HG02840 (cell line): ENCODE data around the gene EZR.

Source experiments
- ATAC-seq: cut with Tn5 transposase; IDR thresholded peaks from one replicate; pipeline ENCODE4 v1.9.1; 2021; ENCODE audit warnings: mild to moderate bottlenecking, moderate library complexity, moderate number of reproducible peaks; ENCODE audit not compliant: unreplicated experiment, low FRiP score

EZR gene

DNA sequence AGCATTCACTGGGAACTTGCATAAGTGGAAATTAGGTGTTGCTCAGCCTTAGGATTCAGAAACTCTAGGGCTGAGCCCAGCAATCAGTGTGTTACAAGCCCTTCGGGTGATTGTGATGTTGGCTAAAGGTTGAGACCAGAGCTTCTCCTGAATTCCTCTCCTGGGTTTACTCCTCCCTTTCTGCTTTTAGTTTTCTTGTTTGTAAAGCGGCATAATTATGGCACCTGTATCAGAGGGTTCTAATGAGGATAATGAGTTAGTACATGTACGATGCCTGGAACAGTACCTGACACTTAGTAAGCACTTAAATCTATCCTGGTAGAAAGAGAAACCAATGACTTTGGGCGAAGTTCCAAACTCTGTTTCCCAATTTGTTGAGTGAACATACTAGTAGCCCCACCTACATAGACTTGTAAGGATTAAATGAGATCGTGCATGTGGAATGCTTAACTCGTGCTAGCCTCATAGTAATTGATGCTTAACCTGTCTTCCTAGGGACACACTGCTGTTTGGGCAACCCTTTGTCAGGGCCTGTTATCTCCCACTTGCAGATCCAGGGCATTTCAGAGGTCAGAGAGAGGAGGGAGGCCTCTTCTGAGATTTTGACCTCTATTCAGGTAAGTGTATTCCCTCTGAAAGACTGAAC lies 932 bp upstream of the EZR start:
- ATAC-seq = no peak

DNA sequence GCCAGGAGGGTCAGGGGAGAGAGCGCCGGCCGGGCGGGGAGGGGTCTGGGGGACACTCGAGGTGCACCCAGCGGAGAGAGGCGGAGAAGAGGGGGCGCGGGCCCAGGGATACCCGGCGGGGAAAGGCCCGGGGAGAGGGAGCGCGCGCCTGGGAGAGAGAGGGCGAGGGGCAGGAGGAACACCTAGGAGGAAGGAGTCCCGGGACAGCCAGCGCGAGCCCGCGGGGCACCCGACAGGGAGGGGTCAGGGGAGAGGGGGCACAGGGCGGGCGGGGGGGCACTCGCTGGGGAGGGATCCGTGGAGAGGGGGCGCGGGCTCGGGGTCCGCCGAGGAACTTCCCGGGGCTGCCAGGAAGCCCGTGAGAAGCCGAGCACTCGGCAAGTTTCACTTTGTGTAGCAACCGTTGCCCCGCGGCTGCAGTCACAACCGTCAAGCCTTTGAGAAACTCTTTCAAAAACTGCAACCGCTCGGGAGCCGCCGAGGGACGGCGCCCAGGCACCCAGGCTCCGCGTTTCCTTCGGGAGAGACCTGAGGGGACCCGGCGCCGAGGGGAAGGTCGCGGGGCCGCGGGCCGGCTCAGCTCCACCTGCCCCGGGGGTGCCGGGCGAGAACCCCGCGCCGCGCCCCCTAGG lies 471 bp downstream of the EZR start:
- ATAC-seq = peak; percentile 28

DNA sequence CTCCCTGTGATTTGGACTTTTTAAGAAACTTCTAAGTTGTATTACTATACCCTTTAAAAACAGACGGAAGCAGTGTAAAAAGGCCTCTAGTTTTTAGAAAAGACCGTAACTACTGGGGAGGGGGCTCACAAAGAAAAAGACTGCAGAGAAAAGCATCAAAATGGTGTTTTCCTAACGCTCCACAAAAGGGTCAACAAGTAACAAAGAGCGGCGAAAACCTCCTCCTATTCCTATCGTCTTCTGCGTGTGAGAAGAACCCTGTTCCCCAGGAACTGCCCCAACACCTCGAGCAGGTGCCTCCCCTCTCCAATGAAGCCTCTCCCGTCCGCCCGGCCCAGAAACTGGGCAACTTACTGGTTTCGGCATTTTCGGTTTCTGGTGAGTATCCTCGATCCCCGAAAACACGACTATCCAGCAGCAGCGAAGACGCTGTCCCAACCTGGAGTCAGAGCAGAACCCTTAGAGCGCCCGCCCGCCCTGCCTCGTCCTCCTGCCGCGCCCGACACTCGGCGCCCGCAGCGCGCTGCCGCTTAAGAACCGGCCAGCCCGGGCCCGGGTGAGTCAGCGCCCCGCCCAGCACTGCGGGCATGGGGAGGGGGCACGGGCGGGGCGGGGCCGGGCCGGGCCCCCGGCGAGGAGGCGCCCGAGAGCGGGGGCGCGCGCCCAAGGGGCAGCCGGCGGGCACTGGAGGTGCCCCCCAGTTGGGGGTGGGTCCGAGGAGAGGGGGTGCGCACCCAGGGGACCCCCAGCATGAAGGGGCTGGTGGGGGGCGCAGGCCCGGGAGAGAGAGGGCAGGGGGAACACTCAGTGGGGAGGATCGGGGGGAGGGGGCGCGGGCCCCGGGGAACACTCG lies 1.2 kb downstream of the EZR start:
- peak; percentile 42 for ATAC-seq

DNA sequence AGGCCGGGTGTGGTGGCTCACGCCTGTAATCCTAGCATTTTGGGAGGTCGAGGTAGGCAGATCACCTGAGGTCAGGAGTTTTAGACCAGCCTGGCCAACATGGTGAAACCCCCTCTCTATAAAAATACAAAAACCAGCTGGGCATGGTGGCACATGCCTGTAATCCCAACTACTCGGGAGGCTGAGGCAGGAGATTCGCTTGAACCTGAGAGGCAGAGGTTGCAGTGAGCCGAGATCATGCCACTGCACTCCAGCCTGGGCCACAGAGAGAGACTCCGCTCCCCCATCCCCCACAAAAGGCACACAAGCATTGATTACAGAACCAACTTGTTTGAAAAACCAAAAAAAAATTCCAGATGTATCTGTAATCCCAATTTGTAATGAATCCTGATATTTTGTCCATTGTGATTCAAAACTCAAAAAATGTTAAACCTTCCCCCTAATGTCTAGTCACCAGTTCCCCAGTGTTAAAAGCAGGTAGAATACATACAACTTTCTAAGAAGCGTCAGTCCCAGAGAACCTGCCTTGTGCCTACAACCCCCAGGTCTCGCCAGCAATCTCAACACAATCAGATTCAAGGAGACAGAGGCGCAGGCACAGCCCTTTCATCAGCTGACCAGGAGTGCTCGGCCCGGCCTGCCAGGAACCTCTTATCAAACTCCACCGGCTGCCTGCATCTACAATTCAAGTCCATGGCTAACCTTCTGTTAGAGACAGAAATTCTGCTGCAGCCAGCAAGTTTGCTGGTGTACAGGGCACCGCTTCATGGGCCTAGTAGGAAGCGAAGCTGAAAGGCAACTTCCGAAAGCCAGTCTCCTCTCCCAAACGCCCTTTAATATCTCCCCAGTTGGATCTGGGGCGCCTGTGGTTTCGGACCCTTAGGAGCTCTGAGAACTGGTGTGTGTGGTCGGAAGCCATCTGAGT lies 2.1 kb downstream of the EZR start:
- ATAC-seq = no peak

DNA sequence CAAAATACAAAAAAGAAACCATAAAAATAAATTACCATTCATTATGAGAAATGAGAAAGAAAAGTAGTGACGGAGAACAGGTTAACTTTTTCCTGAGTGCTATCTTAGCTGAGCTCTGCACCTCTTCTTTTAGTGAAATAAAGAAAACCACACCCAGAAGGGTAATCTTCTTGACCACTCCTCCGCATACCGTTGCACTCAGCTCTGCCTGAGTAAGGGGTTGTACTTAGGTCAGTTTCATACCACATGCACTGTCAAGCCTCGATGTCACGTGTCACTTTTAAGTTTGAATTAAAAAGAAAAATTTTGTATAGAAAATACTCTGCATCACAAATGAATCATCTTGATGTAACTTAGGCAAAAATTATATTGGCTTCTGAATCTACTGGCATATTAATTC lies 2.8 kb downstream of the EZR start:
- ATAC-seq = no peak

DNA sequence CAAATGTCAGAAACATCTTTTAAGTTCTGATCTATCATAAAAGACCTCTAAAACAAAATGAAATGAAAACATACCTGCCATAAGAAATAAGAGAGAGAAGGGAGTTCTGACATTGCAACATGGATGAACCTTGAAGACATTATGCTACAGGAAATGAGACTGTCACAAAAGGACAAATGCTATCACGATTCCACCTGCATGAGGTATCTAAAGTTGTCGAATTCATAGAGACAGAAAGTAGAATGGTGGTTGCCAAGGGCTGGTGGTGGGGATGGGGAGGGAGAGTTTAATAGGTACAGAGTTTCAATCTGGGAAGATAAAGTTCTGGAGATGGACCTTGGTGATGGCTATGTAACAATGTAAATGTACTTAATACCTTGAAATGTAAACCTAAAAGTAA lies 3.3 kb downstream of the EZR start:
- ATAC-seq = no peak

DNA sequence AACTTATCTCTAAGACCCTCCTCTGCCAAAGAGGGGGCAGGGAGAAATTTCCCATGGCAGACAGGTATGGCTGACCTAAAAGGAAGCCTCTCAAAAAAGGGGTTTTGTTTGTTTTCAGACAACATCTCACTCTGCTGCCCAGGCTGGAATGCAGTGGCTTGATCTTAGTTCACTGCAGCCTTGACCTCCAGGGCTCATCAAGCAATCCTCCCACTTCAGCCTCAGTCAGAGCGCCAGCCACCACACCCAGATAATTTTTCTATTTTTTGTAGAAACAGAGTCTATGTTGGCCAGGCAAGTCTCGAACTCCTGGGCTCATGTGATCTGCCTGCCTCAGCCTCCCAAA lies 3.8 kb downstream of the EZR start:
- ATAC-seq = no peak

DNA sequence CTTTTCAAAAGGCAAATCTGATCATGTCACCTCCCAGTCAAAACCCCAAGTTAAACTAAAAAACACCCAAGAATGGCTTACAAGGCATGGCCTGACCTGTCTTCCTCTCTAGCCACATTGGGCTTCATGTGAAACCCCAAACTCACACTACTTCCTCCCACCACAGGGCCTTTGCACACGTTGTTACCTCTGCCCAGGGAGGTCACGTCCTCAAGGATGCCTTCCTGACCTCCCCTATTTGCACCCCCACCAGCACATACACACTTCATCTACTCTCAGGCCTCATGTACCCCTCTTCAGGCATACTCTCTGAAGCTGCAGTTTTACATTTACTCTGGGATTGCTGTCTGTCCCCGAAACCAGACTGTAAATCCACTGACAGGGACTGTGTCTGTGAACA lies 6.1 kb downstream of the EZR start:
- no peak for ATAC-seq

DNA sequence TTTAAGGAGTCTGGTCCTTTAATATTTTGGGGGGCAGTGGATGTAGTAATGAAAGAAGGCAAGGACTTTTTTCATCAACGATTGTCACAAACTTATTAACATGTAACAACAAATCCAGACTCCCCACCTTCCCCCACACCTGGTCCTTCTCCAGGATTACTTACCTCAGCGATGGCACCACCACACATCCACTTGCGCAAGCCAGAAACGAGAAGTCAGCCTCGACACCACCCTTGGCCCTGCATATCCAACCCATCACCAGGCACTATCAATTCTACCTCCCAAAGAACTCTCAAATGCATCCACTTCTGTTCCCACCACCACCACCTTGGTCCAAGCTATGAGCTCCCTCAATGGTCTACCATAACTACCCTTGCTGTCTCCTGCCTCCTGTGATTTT lies 6.6 kb downstream of the EZR start:
- ATAC-seq = no peak

DNA sequence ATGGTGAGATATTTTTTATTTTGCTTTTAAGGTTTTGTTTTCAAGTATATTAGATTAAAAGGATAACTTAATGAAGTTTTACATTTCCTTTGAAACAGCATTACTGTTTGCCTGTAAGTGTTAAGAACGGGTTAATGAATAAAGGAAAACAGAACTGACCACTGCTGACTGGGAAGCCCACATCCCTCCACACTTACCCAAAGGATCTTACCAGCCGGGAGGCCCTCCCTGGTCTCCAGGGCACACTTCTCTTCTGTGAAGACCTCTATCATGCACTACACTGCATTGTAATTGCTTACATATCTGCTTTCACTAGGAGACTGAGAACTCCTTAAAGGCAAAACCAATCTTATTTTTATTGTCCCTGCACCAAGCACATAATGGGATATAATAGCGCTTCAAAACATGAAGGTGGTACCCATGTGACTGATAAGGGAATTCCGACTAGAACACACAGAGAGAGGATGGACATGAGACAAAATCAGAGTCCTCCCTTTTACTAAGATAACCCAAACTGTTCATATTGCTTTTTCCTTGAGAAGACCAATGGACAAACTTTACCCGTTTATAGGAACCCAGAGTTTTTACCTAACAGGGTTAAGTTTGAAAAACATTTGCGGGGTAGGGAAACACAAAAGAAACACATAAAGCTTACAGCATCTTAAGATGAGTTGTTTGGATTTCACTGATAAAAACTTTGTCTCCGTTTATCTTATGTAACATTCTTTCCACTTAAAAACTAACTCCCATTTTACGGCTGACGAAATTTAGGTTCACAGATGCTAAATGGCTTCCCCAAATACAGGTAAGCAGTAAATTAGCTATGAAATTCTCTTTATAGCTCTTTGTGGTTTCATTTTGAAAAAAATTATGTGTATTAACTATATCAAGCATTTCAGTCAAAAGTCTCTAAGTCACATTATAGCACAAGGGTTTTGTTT lies 8.7 kb downstream of the EZR start:
- no peak for ATAC-seq

DNA sequence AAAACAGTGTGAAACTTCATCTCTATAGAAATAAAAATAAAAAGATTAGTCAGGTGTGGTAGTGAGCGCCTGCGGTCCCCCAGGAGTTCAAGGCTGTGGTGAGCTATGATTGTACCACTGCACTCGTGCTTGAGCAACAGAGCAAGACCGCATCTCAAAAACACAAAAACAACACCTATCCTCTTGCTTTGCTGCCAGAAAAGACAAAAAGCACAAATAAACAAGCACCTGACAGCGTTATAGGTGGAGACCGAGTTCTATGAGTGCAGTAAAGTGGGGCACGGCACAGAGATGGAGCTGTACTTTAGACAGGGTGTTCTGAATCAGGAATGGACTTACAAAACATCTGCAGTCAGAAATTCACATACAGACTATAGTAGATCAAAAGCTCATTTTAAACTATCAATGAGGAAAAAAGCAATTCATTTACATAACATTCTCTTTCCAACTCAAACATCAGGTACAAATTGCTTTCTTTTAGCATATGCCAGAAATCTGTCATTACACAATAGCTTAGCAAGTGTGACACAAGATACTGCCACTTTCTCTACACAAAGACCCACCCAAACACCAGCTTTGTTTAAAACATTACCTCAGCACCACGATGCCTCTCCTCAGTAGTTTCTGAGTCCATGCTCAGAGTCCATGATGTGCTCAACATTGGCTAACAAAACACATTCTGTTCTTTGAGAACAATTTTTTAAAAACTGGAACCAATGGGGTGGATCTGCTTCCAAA lies 10.1 kb downstream of the EZR start:
- peak; percentile 72 for ATAC-seq

DNA sequence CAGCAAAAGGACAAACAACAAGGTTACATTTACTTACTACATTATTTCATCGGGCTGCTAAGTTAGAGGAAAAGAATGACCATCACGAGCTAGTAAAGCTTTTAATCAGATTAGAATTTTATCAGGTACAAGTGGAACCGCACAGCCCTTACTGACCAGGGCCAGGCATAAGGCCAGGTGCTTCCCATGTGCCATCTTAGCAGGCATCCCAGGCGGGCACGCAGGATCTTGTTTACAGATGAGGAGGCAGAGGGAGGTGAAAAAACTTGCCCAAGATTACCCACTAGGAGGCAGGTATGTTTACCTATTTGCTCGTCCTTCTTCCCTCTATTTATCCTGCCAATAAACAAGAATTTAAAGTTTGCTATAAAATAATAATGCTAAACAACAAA lies 10.7 kb downstream of the EZR start:
- no peak for ATAC-seq

DNA sequence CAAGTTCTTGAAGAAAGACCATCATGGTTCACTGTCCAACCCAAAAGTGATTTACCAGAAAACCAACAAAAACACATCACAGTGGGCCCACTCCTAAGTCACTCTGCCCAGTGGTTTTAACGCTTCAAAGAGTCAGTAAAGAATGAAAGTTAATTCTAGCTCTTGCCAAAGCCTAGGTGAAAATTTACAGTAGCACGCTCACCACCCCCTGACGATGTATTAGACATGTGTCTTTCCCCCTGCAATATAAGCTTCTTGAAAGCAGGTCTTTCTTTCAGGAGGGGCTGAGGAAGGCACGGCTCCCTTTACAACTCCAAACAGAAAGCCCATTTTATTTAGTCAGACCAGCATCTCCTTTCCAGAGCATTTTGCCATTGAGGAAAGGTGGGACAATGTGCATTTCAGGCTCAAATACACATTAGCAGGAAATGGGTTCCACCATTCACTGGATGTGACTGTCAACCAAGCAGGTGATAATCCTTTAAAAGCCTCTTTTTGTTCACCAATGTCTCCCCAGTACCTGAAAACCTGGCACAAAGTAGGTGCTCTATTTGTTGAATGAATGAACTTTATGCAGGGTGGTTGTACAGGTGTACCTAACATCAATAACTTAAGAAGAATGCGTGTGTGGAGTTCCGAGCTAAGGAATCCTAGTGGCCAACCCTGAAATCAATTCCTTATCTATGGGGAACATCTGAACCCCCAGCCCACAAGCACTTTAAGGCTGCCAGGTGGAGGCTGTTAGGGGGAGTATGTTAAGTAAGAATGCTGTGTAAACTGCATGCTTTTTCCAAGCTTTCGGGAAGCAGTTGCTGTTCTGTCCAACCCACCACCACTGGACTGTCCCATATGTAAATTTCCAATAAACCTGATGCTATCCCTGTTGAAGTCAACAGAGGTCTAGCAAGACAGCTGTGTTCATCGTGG lies 11.4 kb downstream of the EZR start:
- no peak for ATAC-seq

DNA sequence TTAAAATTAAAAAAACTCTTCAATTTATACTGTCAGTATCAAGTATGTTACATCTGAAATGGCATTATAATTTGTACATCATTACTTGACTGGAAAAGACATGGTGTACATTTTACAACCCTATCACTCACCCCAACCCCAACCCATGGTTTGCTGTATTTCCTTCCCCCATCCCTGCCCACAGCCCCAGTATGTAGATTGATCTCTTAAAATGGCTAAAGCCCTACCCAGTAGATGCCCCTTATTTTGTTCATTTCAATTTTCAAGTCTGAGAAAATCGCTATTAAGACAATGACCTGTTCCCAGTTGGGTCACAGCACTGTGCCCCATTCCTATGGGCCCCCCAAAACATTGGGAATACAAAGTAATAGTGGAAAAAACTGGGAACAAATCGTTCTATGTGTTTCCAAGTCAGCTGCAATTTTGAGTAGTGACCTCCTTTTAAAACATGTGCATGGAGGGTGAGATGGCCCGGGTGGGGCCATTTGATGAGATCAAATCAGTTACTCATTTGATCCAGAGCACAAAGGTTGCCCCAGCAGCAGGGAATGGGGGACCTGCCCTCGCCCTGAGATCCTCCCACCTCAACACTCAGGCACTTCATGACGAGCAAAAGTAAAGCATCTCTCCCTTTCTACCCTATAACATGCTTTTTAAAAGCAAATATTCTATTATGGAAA lies 13.3 kb downstream of the EZR start:
- no peak for ATAC-seq

DNA sequence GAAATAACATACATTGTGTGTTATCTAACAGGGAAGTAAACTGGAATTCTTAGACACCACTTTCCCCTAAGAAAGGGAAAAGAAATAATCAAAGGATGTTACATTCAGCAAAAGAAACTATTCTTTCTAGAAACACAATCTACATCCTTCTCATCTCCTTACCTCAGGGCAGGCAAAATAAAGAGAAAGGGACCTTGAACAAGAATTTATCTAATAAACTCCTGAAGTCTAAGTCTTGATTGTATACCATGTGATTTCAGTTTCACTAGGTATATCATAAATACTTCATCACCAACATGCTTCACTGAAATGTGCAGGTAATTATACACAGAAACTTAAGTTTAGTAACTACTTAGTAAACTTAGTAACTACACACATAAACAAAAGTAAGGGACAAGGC lies 15.0 kb downstream of the EZR start:
- ATAC-seq = no peak

DNA sequence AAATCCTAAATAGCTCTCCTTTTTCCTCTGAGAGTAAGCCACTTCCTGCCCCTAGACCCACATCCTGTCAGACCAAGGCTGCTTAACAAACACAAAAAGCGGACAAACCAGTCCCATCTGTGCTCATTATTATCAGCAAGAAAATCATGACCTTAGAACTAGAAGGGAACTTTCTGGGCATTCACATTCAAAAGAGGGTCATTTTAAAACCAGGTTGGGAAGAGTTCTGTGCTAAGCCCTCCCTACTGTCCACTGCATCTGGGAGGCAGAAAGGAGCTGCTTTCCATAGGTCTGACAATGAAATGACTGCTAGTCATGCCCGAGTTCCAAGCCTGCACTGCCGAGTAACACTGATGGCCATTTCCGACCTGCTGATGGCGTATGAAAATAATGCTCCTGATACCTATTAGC lies 15.4 kb downstream of the EZR start:
- no peak for ATAC-seq

DNA sequence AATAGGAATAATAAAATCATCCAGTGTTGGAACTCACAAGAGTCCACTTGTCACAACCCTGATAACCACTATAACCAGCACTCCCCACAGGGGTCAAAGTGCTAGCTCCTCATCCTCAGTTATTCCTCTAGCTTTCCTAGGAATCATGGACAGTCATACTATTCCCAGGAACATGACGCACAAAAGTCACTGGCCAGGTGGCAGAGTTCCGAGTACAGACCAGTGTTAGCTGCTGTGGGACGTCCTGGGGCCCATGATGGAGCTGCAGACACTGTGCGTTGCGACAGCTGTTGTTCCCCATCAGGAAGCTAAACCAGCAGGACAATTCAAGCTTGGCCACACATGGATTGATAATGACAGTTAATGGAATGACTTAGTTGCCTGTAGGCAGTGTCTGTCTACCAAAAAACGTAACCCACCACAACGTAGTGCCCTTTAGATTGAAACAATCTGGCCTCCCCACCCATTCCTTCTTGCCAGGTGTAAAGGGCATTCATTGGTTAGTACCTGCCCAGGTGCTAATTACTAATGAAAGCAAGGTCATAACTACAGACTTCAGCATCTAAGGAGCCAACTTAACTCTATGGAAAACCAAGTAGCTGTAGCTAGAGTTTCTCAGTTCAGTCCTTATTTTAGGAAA lies 17.4 kb downstream of the EZR start:
- ATAC-seq = no peak
